Measurements from ENCODE around the gene RAD51B.
"Not testable (repeated sequence)": the region's sequence is repeated elsewhere in the genome, so short reads cannot be mapped to it uniquely, and the experiment has no call there.

RAD51B gene

DNA sequence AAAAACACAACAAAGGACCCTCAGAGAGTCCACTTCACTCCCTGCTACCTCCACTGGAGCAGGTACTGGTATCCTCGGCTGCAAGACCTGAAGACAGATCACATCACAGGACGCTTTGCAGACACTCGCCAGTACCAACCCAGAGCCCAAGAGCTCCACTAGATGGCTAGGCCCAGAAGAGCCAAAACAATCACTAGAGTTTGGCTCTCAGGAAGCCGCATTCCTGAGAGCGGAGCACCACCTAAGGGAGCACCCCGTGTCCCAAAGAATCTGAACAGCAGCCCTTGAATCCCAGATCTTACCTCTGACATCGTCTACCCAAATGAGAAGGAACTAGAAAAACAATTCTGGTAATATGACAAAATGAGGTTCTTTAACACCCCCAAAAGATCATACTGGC, 399.8 kb downstream of the RAD51B start:
- no peak for DNase-seq

DNA sequence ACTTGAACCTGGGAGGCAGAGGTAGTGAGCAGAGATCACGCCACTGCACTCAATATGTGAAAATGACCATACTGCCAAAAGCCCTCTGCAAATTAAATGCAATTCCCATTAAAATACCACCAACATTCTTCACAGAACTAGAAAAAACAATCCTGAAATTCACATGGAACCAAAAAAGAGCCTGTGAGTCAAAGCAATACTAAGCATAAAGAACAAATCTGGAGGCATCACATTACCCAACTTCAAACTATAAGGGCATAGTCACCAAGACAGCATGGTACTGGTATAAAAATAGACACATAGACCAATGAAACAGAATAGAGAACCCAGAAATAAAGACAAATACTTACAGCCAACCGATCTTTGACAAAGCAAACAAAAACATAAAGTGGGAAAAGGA, 401.5 kb downstream of the RAD51B start:
- not testable (repeated sequence) for DNase-seq

DNA sequence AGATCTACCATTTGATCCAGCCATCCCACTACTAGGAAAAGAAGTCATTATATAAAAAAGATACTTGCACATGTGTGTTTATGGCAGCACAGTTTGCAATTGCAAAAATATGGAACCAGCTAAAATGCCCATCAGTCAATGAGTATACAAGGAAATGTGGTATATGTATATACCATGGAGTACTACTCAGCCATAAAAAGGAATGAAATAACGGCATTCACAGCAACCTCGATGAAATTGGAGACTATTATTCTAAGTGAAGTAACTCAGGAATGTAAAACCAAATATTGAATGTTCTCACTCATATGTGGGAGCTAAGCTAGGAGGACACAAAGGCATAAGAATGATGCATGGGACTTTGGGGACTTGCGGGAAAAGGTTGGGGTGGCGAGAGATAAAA, 402.6 kb downstream of the RAD51B start:
- DNase-seq, result no peak

DNA sequence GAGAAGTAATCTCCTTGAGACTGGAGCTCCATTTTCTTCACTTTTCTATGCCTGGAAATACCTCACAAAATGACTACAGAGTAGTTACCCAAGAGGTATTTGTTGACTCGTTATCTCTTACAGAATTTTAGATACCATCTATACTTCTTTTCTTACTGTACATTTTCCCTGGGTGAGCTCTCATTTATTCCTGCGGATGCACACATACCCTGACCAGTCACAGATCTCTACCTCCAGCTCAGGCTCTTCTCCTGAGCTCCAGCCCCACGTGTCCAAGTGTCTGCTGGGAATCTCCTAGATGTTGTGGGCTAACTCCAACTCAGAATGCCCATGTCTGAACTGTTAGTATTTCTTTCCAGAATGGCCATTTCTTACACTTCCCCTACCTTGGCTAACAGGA, 403.1 kb downstream of the RAD51B start:
- DNase-seq, result no peak

DNA sequence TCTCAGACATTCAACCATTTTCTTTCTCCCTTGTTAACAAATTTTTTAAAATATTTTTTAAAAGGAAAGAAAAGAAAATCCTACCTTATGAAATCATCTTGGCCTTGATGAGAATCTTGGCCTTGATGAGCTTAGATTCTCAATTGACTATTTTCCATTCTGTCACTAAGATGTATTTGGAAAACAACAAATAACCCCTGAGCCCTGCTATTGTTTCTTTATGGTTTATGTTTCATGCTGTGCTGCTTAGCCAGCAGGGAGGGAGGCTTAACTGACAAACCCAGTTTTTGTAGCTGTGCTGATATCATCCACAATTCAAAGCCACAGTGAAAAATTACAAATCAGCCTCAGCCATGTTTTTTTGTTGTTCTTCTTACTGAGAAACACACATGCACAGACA, 404.1 kb downstream of the RAD51B start:
- DNase-seq, result no peak

DNA sequence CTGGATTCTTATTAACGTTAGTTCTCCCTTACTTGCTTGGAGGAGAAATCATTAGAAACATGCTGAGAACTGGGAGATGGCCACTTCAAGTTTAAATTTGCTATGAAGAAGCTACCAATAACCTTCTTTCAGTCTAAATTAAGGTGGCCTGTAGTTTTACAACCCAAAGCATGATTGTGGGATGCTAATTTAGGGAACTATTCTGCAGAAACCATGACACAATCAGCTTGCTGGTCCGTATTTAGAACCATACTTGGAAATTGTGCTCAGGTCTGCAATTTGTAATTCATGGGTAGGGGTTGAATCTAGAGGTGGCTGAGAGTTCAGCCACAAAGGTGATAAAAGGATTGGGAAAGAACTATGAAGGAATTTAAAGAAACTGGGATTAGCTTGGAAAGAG, 405.7 kb downstream of the RAD51B start:
- DNase-seq, result no peak

DNA sequence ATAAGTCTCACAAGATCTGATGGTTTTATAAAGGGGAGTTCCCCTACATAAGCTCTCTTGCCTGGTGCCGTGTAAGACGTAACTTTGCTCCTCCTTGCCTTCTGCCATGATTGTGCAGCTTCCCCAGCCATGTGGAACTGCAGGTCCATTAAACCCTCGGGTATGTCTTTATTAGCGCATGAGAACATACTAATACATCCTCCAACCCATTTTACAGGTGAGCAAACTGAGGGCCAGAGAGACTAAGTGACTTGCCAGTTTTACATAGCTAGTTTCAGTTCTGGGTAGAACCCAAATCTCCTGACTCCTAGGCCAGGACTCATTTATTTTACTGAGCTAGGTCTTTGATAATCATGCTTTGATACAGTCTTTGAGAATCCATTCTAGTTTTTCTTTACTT, 406.9 kb downstream of the RAD51B start:
- DNase-seq, result no peak

DNA sequence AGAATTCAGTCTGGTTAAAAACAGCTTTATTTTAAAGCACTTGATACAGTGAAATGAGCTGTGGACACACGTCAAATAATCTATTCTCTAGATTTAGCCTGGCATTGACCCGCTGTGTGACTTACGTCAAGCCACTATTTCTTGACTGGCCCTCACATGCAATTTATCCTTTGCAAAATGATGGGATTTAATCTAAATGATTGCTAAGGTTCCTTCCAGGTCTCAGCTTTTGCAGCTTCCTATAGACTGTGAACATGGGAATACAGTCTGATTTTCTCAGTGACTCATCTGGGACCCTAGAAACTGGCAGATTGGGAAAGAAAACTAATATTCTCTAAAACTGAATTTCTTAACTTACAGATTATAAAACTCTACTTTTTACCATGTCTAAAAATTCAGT, 409.1 kb downstream of the RAD51B start:
- no peak for DNase-seq

DNA sequence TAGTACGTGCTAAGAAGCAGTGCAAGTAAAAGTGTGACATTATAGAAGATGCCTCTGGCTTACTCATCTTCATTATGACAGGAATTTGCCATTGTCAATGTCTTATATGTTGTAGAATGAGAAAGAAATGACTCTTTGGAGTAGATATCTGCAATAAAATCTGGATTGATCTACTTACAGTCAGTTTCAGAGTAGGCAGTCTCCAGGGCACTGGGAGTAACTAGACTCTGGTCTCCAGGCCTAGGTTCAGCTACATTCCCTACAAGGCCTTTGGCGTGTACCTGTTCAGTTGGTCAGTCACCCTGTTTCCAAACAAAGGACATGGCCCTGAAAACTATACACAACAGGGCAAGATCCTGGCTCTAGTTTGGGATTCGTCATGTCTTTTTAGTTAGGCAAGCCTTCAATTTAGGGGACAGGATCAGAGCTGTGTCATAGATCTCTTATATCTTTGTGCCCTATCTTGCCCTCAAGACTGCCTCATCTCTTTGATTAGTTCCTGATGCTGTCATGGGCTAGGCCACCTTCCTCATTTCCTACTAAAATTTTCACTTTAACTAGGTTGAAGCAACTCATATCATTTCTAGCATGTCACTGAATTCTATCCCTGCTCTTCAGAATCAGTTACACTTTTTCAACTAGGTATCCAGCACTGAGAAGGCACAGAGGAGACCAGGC, 410.0 kb downstream of the RAD51B start:
- DNase-seq, result no peak

DNA sequence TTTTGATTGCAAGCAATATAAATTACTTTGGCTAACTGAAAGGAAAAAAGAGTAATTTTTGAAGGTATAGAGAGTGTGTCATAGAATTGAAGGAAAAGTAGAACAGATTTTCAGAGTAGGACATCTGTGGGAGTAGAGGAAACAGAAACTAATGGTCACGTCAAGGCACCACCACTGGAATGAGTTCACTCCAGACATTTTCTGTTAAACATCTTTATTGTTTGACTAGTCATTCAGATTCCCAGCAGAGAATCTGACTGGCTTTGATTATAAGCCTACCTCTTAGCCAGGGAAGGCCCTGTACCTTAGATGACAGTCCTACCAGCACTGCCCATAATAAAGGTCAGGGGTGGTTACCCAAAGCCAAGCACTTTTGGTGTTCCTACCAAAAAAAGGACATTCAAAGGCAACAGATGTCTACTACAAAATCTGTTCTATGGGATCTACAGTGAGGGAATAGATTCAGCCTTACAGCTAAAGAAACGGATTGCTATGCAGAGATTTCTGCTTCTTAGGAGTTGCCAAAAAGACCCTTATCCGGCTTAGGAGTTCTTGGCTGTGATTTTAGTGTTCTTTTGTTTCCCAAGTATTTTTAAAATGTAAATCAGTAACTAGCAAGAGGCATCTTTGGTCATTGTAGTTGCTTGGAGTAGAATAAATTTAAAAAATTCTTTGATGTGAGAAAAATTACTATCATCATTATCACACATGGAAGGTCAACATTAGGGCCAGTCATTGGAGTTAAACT, 410.8 kb downstream of the RAD51B start:
- no peak for DNase-seq

DNA sequence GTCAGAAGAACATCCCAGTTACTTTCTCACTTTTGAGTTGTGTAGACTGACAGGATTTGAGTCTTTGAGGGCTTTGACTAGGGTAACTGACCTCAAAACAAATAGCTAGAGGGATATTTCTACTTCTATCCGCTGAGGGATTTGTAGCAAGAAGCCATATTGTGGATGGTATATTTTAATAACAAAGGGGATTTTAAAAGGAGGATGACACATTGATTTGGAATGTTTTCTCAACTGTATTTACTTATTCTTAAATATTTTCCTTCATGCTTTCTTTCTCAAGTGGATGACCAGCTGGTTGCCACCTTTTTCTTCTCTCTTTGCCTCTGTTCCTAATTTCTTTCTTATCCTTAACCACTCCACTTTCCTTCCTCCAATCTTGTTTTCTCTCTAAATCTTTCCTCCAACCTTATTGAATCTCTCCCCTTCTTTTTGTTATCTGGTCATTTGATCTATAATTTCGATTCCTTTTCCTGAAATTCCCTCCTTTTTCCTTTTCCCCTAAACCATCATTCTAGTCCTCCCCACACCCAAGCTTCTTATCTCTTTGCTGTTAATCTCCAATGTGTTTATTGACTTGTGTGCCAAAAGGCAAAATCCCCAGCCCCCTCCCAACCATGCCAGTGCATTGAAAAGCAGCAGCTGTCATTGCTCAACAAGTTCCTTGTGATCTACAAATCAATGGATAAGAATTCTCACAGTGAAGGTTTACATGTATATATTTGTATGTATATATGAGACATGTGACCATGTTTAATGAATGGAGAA, 411.6 kb downstream of the RAD51B start:
- no peak for DNase-seq

DNA sequence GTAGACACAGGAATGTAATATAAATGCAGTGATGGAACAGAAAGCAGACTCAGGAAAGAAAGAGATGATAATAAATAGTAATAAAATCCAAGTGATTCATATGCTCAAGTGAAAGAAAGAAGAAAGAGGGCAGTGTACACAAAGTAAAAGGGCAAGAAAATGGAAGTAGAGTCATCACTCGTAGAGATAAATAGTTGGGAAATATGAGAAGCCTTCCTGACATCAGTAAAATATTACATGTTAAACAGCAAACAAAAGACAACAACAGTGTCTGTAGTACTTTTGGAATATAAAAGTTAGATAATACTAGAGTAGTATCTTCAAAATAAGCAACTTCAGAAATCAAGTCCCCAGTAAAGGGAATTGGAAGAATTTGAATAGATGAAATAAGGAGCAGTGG, 412.3 kb downstream of the RAD51B start:
- no peak for DNase-seq

DNA sequence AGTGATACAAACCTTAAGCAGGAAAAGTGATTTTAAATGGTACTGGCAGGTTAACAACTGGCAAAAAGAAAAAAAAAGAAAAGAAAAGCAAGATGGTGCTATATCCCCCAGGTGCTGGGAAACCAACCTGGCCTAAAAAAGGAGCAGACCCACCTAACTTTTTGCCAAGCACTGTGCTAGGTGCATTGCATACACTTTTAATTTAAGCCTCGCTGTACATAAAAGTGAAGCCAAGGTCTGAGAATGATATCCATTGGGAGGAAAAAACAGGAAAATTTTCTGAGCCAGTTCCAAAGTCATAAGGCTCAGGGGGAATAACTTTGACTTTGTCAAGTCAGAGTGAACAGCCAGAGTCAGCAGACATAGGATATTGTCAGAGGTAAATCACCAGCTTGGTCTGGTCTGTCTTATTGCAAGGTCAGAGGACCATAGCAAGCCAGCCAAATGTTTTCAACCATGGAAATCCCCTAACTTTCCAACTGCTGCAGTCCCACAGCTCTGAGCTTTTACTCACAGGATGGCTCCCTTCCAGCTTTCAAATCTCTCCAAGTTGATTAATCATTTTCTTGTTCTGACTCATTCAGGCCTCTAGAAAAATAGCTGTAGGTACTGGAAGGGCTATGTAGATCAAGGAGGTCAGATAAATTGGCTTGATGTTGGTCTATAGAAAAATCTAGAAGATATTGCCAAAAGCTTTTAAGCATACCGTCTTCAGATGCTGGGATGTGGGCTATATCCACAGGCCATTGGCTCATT, 412.9 kb downstream of the RAD51B start:
- no peak for DNase-seq

DNA sequence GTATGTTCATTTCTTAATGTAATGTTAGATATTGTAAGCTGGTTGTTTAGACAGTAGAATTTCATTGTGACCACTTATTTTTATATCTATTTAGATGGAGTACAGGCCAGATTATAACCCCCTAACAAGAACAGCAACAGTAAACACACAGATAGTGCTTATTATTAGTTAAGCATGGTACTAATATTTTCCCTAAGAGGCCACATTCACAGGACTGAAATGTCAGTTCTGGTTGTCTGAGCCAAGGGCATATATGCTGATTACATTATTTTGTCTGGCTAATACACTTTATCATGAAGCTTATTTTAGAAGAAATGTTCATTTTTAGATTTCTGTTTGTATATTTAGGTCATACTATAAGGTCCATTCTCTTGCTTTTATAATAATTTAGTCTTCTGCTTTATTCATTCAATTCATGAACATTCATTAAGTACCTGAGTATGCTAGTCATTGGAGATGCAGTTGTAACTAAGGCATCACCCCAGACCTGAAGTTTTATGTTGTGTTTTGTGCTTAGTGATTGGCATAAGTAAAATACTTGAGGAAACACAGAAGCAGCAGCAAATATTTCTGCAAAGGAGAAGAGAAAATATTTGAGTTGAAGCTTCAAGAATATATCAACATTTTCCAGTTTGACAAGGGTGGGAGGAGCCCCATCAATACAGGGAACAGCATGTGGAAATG, 413.7 kb downstream of the RAD51B start:
- no peak for DNase-seq

DNA sequence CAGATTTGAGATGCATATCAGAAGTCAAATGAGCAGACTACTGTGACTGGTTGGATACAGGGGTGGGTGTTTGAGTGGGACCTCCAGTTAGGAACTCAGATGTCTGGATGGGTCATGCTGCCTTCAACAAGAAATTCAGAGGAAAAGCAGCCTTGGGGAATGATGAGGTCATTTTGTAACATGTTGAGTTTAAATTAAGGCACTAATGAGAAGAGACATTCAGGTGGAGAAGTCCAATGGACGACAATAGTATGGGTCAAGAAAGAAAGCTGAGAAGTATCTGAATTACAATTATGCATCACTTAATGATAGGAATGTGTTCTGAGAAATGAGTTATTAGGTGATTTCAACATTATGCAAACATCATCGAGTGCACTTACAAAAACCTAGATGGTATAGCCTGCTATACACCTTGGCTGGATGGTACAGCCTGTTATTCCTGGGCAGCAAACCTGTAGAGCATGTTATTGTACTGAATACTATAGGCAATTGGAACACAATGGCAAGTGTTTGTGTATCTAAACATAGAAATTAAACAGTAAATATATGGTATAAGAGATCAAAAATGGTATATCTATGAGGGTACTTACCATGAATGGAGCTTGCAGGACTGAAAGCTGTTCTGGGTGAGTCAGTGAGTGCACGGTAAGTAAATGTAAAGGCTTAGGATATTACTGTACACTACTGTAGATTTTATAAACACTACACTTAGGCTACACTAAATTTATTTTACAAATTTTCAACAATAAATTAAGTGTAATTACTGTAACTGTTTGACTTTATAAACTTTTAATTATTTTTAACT, 414.7 kb downstream of the RAD51B start:
- DNase-seq, result no peak

DNA sequence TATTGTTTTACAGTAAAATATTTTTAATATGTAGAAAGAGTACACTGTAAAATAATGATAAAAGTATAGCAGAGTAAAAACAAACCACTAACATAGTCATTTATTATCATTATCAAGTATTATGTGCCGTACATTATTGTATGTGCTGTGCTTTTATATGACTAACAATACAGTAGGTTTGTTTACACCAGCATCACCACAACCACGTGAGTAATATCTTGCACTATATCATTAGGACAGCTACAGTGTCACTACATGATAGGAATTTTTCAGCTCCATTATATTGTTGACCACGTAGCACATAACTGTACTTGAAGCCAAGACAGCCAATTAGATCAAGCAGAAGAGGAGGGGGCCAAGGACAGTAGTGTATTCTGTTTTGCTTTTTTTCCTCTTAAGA, 415.4 kb downstream of the RAD51B start:
- DNase-seq, result no peak

DNA sequence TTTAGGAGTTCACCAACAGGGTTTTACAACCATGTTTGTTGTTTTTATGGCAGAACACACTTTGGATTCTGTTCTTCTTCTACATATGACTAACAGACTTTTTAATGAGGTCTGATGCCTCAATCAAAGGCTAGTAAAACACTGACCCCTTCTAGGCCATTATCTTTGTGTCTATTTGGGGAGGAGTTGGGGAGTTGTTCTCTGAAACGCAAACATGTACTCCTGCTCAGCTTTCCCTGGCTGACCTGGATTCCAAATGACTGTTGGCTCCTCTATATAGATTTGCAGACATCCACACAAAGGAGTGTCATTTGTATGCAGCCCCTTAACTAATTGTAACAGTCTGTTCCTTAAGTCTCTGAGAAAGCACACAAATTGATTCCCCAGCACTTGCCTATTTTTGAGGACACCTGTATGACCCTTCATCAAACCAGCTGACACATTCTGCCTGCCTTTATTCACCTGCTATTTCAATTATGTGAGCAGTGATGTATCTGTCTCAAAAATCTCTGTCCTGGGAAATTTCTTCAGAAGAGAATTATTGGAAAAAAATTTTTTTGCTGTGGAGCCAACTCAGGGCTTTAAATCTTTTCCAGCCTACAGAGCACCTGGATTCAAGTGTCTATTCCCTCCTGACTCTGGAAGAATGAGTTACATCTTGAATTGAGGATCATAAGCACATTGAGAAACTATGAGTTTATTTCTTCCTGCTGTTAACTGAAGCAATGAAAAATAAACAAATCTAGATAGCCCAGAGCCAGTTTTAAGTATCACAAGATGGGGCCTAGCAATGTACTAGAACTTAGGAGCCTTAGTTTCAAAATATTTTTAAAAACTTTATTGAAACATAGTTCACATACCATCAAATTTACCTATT, 417.2 kb downstream of the RAD51B start:
- DNase-seq, result no peak

DNA sequence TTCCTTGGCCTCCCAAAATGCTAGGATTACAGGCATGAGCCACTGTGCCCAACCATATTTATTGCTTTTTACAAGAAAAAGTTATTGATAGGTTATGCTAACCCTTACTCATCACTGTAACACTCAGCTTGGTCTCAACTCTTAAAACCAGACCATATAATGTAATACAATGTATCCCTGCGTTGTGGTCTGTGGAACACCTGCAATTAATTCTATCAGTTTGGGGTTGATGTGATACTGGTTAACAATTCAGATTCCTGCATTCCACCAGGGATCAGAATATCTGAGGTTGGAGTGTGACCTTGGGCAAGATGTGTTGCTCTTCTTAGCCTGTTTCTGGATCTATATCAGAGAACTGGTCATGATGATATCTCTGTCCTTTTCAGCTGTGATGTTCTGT, 419.0 kb downstream of the RAD51B start:
- no peak for DNase-seq

DNA sequence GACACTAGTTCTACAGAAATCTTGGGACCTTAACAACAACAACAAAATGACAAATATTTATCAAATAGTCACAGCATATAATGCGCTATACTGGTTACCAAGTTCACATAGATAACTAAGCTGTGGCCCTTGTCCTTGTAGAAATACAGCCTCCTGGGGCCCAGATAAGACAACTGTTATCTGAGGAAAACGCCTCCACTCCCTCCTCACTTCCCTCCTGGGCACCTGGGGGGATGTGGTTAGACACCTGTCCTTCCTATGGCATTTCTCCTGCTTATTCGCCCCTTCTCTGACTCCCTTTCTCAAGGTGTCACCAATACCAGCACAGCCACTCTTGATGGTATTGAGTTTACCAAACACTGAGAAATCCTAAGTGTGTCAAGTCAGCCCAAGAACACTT, 419.4 kb downstream of the RAD51B start:
- DNase-seq, result no peak

DNA sequence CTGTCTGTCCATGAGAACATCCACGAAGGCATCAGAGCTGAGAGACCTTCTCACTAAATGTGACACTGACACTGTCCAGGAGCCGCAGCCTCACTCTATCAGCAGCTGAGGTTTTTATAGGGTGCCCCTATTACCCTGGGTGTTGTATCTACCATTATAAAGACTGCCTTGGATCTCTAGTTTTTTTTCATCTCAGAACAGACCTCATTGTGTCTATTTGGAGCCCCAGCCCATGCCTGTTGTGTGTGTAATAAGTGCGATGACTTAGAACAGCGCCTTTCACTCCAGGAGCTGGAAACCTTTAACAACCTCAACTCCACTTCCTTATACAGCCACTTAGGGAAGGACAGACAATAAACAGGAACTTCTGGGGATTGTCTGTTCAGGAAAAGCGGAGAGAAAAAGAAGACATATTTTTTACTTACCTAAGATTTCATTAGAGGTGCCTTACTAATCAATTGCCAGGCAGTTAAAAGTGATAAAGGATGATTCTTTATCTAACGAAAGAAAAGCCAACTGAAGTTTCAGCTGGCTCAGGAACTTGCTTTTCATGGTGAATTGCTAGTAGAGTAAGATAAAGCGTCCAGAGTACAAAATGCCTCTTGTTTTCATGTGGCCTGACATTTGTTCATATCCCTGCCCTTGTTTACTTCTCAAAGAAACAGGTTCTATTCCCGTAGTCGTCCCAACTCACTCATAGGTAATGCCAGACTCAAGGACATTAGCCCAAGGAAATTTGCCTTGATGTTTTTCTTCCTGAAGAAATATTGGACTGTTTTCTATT, 420.6 kb downstream of the RAD51B start:
- DNase-seq, result no peak
